ENCODE results near the gene FUOM. TPM values are rescaled to one million over a fixed set of nuclear protein-coding genes. Genes with fewer than 3 reads are reported as not detected.
"Not testable (repeated sequence)": the region's sequence is repeated elsewhere in the genome, so short reads cannot be mapped to it uniquely, and the experiment has no call there.

The FUOM gene
- polyA plus RNA-seq, 10 donors: 2.6 to 9.3 (median 4.7) TPM

DNA sequence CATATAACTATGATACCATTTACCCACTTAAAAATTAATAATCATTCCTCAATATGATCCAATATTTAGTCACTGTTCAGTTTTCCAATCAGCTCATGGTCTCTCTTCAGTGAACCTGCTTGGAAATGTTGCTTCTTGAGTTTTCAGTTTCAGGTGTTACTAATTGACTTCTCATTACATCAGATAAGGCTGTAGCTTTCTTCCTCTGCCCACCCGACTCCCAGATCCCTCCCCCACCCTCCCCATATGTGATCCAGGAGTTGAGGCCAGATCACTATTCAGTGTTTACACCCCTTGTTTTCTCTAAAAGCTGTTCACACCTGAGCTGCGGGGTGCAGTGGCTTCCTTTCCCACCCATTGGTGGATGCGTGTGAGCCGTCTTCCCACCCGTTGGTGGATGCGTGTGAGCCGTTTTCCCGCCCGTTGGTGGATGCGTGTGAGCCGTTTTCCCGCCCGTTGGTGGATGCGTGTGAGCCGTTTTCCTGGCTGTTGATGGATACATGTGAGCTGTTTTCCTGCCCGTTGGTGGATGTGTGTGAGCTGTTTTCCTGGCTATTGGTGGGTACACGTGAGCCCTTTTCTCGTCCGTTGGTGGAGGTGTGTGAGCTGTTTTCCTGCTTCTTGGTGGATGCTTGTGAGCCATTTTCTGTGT lies 32.9 kb upstream of the FUOM start:
- DNase-seq: no peak

DNA sequence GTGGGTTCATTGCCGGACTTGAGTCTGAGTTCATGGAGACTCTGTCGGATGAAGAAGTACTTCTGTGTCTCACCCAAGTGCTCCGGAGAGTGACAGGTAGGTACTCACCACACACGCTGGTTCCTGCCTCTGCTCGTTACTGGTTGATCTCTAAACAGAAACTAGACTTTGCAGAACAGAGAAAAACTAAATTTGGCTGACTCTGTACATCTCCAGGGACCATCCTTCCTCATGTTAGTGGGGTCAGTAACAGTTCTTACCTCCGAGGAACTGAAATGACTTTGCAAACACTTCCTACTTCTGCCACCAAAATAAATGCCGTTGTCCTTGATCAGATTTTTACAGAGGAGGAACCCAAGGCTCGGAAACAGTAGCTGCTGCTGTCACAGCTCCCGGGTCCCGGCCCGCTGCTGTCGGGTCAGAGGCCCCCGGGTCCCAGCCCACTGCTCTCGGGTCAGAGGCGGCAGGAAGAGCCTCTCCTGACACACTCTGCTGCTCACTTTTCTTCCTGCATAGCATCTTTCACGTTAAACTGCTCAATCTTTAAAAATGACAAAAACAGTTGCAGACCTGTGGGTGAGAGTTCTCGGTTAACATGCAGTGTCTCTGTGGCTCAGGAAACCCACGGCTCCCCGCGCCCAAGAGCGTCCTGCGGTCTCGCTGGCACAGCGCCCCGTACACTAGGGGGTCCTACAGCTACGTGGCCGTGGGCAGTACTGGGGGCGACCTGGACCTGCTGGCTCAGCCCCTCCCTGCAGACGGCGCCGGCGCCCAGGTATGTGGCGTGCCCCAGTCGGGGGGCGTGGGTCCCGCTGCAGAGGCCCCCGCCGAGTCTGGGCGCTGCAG lies 31.4 kb upstream of the FUOM start:
- no peak for DNase-seq

- DNase-seq: no peak
These were observed 30.6 kb upstream of the FUOM start for GRCh38 chr10:133388236-133388972.

- not testable (repeated sequence) for DNase-seq
These were observed 29.1 kb upstream of the FUOM start for GRCh38 chr10:133386951-133387350.

- no peak for DNase-seq
These were observed 27.4 kb upstream of the FUOM start for GRCh38 chr10:133385214-133385613.

- no peak for DNase-seq
These were observed 26.3 kb upstream of the FUOM start for GRCh38 chr10:133384071-133384470.

GRCh38 chr10:133383551-133383950 lies 25.7 kb upstream of the FUOM start:
- DNase-seq: no peak

DNA sequence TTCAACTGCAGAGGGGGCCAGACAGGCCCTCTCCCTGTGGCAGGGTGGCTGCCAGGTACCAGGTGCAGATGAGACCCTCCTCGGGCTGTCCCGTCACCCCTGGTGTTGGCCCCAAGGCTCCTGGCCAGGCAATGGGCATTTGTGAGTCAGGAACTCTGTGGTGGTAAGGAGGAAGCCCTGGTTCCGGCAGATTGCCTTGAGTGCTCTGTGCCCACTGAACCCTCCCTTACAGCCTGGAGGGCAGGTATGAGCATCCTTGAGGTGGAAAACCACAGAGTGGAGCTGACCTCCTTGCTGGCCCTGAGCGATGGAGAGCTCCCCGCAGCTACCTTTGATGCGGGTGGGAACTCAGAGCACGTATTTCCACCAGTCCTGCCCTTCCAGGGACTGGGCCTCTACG lies 23.2 kb upstream of the FUOM start:
- DNase-seq: no peak

- no peak for DNase-seq
These were observed 22.2 kb upstream of the FUOM start for GRCh38 chr10:133379801-133380666.

DNA sequence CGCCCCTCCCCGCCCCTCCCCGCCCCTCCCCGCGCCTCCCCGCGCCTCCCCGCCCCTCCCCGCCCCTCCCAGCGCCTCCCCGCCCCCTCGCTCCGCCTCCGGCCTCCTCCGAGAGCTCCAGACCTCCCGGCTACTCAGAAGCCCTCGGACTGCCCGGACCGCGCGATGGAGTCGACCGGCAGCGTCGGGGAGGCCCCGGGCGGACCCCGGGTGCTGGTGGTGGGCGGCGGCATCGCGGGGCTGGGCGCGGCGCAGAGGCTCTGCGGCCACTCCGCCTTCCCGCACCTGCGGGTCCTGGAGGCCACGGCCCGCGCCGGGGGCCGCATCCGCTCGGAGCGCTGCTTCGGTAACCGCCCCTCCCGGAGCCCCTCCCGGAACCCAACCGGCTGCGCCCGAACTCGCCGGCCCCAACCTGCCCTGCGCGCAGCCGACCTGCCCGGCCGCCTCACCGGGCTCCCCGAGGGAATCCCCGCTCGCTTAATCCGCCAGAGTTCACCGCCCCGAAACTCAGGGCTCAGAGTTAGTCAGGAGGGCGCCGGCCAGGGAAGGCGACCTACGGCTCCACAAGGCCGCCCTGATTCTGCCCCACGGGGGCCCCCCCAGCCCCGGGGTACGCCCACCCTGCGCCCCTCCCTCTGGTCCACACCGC lies 21.5 kb upstream of the FUOM start, which contains the start of gene PAOX:
Gene PAOX (plus strand): TSS at position 111 of the 649 bp plus-strand sequence. CDS start 55 bp downstream, at position 166.
- DNase-seq: peak; percentile 42 to 74 (median 65)

DNA sequence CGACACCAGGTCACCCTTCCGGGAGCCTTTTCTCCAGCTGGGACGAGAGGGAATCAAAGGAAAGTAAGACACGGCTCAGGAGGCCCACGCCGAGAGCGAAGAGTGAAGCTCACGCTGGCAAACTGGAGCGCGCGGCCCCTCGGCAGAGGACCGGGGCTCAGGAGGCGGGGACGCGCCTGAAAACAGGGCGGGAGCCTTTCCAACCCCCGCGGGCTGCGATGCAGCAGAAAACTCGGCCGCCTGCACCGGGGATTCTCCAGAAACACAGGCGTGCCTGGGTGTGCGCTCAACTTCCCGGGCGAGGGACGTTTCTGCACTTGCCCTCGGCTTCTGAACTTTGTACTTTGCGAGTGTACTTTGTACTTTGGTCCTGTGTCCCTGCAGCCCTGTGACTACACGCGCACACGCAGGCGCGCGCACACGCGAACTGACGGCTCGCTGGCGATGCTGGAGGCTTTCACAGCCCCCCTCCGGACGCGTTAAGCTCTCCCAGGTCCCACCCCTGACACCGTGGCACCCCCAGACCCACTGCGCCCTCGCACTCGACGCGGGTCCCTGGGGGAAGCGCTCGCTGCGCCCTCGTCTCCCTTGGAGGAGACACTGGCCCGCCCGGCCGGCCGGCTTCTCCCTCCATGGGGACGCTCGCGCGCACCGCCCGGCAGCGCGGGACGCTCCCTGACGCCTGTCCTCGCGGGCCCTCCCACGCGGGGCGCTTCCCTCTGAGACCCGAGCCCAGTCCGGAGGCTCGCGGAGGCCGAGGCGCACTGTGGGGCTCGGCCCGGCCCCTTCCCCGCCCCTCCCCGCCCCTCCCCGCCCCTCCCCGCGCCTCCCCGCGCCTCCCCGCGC lies 20.7 kb upstream of the FUOM start:
- DNase-seq: peak; percentile 34 to 89 (median 64)

- no peak for DNase-seq
These were observed 20.0 kb upstream of the FUOM start for GRCh38 chr10:133377818-133378250.

DNA sequence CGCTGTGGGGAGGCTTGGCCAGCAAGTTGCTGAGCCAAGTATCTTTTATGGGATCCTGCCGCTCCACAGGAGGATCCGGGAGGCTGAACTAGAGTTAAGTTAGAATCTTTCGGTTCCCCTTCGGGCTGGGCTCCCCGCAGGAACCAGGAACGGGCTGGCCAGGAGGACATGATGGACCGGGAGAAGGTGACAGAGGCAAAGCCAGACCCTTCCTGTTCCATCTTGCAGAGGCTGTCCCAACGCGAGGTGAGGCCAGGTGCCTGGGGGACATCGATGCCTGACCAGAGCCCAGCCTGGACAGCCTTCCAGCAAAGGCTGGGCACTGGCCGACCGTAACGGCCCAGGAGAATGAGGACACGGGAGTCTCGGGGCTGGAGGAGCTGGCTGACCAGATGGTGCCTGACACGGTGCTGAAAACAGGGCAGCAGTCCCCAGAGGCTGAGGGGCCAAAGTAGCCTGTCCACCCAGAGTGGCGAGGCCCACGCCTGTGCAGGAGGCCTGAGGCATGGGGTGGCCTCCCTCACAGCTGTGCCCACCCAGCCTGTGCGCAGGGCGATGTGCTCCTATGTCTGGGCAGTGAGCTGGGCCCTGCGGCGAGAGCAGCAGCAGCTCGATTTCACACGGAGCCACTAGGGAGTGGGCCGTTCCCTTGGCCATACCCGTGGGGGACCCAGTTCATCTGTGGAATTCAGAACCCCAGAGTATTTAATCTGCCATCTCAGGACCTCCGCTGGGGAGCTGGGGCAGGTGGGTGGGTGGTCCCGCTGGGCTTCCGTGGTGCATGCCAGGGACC lies 19.4 kb upstream of the FUOM start:
- no peak for DNase-seq

- not testable (repeated sequence) for DNase-seq
These were observed 18.4 kb upstream of the FUOM start for GRCh38 chr10:133376183-133376582.

DNA sequence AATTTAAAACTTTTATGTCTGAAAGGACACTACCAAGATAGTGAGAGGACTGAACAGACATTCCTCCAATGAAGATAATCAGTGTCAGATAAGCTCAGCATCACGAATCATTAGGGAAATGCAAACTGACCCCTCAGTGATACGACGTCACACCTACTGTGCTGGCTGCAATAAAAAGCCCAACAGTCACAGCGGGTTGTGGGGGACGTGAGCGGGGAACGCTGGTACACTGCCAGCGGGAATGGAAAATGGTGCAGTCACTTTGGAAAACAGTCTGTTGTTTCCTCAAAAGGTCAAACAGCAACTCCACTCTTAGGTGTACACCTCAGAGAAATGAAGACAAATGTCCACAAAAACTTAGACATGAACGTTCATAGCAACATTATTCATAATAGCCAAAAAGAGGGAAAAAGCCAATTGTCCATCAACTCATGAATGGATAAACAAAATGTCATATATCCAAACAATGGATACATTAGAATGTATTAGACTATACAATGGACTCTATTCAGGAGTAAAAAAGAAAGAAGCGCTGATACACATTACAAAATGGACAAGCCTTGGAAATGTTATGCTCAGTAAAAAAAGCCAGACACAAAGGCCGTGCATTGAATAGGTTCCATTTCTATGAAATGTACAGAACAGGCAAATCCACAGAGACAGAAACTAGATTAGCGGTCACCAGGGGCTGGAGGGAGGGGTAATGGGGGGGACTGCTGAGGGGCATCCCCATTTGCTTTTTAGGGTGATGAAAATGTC lies 17.7 kb upstream of the FUOM start:
- no peak for DNase-seq

- peak; percentile 94 to 98 (median 97) for DNase-seq
These were observed 15.6 kb upstream of the FUOM start, which contains the start of gene ECHS1 for GRCh38 chr10:133373174-133374090. Gene ECHS1, minus strand, starts transcription at chr10:133373354. Its CDS starts 21 bp downstream, at chr10:133373333.

DNA sequence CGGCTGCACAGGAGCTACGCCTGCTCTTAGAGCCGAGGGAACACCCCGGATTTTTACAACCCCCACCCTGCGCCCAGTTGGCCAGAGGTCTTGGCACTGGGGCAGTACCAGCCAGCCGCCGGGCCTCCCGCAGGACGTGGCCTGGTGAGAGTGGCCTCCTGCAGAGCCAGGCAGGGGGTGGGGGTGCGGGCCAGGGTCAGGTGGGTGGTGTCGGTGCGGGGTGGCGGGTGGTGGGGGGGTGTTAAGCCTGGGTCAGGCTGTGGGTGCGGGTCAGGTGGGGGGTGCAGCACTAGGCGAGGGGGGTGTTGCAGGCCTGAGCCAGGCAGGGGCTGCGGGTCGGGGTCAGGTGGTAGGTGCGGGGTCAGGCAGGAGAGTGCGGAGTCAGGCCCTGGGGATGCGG lies 14.7 kb upstream of the FUOM start:
- no peak for DNase-seq

Measured in muscle of back (tissue), 11 donors.